Activated CD4-positive, alpha-beta T cell treated with anti-CD3 and anti-CD28 coated beads, Interleukin-2, amount 10 ng/mL, durations not matched to agents 7 days and 5 days (primary cell): ENCODE measurements around the gene CPVL. TPM values are rescaled to one million over a fixed set of nuclear protein-coding genes. Genes with fewer than 3 reads are reported as not detected.
A peak's percentile ranks its signal among the peaks of the same experiment; 100 is the strongest.

Experiments used
- CTCF ChIA-PET: fragments of 350-600 bp; sonication (Branson Sonifier 250); formaldehyde crosslinking; loops from one replicate; lab custom pipeline; 2021; ENCODE audit warnings: antibody characterized with exemption; lab: Charles Lee
- POLR2A ChIA-PET: fragments of 350-600 bp; sonication (Branson Sonifier 250); formaldehyde crosslinking; loops from one replicate; lab custom pipeline; 2021; ENCODE audit warnings: antibody characterized with exemption; lab: Charles Lee
- DNase-seq: peaks from one replicate; pipeline ENCODE4 v3.0.0-alpha.2; 2020
- H3K27ac Mint-ChIP-seq: one replicate; pipeline ENCODE4 v1.8.0; 2021; ENCODE audit warnings: mild to moderate bottlenecking, moderate library complexity, mixed read lengths
- H3K27me3 Mint-ChIP-seq: one replicate; pipeline ENCODE4 v1.8.0; 2021; ENCODE audit warnings: mixed read lengths
- H3K36me3 Mint-ChIP-seq: one replicate; pipeline ENCODE4 v1.8.0; 2021; ENCODE audit warnings: low read depth, mixed read lengths
- H3K4me1 Mint-ChIP-seq: one replicate; pipeline ENCODE4 v1.8.0; 2021; ENCODE audit warnings: mixed read lengths
- H3K4me3 Mint-ChIP-seq: one replicate; pipeline ENCODE4 v1.8.0; 2021; ENCODE audit warnings: mild to moderate bottlenecking, moderate library complexity, mixed read lengths
- H3K9me3 Mint-ChIP-seq: one replicate; pipeline ENCODE4 v1.8.0; 2021; ENCODE audit warnings: mixed read lengths
- total RNA-seq, 2 experiments: library from RNA; stranded (reverse); gene quantifications; one replicate each; pipeline ENCODE4 v1.2.3, GENCODE V29; 2021

CPVL gene
- not detected for total RNA-seq

GRCh38 chr7:29146057-29146706, at the start of gene CPVL:
Gene CPVL, minus strand, starts transcription at chr7:29146537. Its CDS starts 25,476 bp downstream, at chr7:29121061.
- no peaks in the 10 kb centered on the region for H3K36me3 Mint-ChIP-seq
- H3K27ac Mint-ChIP-seq, result no peak within 1 kb of the TSS
- no peaks in the 10 kb centered on the region for H3K9me3 Mint-ChIP-seq
- H3K4me1 Mint-ChIP-seq, result peaks cover 3% of the 10 kb centered on the region
- POLR2A ChIA-PET, result no interaction called here
- no peak for DNase-seq
- H3K4me3 Mint-ChIP-seq, result peak within 1 kb of the TSS; percentile 34
- CTCF ChIA-PET, result no interaction called here
- H3K27me3 Mint-ChIP-seq, result peaks cover 50% of the 10 kb centered on the region

GRCh38 chr7:29194594-29195427, 48.5 kb upstream of the CPVL start, which contains the start of gene CHN2:
Gene CHN2, plus strand, starts transcription at chr7:29194775.
- Mint-ChIP-seq H3K9me3 (no peaks in the 10 kb centered on the region), H3K4me3 (peak within 1 kb of the TSS; percentile 78), H3K27me3 (peaks cover 71% of the 10 kb centered on the region), H3K36me3 (no peaks in the 10 kb centered on the region), H3K4me1 (peaks cover 27% of the 10 kb centered on the region), H3K27ac (peak within 1 kb of the TSS; percentile 83)
- ChIA-PET POLR2A (interaction anchor here (0.7 kb wide), 1 partner anchor 54 kb away, joined by 3 read pairs; no protein-coding TSS in a partner anchor), CTCF (no interaction called here)
- DNase-seq, result peak; percentile 62

GRCh38 chr7:29194206-29194593, 47.9 kb upstream of the CPVL start:
- DNase-seq, result no peak
- no peaks in the 10 kb centered on the region for H3K36me3 Mint-ChIP-seq
- peaks cover 67% of the 10 kb centered on the region for H3K27me3 Mint-ChIP-seq
- H3K4me3 Mint-ChIP-seq, result peak overlapping the region; percentile 78
- CTCF ChIA-PET, result no interaction called here
- H3K4me1 Mint-ChIP-seq, result peaks cover 29% of the 10 kb centered on the region
- H3K27ac Mint-ChIP-seq, result no peak overlapping the region
- H3K9me3 Mint-ChIP-seq, result no peaks in the 10 kb centered on the region
- POLR2A ChIA-PET, result no interaction called here

GRCh38 chr7:29193316-29194205, 47.2 kb upstream of the CPVL start:
- Mint-ChIP-seq H3K27me3 (peaks cover 64% of the 10 kb centered on the region), H3K9me3 (no peaks in the 10 kb centered on the region), H3K4me3 (peak overlapping the region; percentile 34), H3K27ac (no peak overlapping the region), H3K36me3 (no peaks in the 10 kb centered on the region), H3K4me1 (peaks cover 29% of the 10 kb centered on the region)
- CTCF ChIA-PET, result interaction anchor here (0.6 kb wide), 1 partner anchor 75 kb away, joined by 3 read pairs; no protein-coding TSS in a partner anchor
- POLR2A ChIA-PET, result no interaction called here
- no peak for DNase-seq

GRCh38 chr7:29192811-29193210, 46.5 kb upstream of the CPVL start:
- Mint-ChIP-seq H3K27ac (no peak overlapping the region), H3K4me1 (peaks cover 29% of the 10 kb centered on the region), H3K4me3 (no peak overlapping the region), H3K36me3 (no peaks in the 10 kb centered on the region), H3K9me3 (no peaks in the 10 kb centered on the region), H3K27me3 (peaks cover 61% of the 10 kb centered on the region)
- no peak for DNase-seq
- POLR2A ChIA-PET, result no interaction called here
- CTCF ChIA-PET, result no interaction called here

GRCh38 chr7:29192323-29192722, 46.0 kb upstream of the CPVL start:
- Mint-ChIP-seq H3K36me3 (no peaks in the 10 kb centered on the region), H3K4me1 (peaks cover 25% of the 10 kb centered on the region), H3K27ac (no peak overlapping the region), H3K27me3 (peaks cover 56% of the 10 kb centered on the region), H3K4me3 (no peak overlapping the region), H3K9me3 (no peaks in the 10 kb centered on the region)
- CTCF ChIA-PET, result no interaction called here
- DNase-seq, result no peak
- POLR2A ChIA-PET, result no interaction called here

- H3K9me3 Mint-ChIP-seq, result no peaks in the 10 kb centered on the region
- H3K4me3 Mint-ChIP-seq, result no peak overlapping the region
- H3K27me3 Mint-ChIP-seq, result peaks cover 37% of the 10 kb centered on the region
- no peak overlapping the region for H3K27ac Mint-ChIP-seq
- POLR2A ChIA-PET, result no interaction called here
- CTCF ChIA-PET, result interaction anchor here (1.5 to 3.0 kb wide), 3 partner anchors 9 to 219 kb away, joined by 4 to 10 read pairs (median 5); no protein-coding TSS in a partner anchor
- H3K4me1 Mint-ChIP-seq, result peaks cover 7% of the 10 kb centered on the region
- H3K36me3 Mint-ChIP-seq, result no peaks in the 10 kb centered on the region
- DNase-seq, result no peak
These were observed 44.2 kb upstream of the CPVL start for GRCh38 chr7:29190349-29191045.

- POLR2A ChIA-PET, result no interaction called here
- Mint-ChIP-seq H3K4me3 (no peak overlapping the region), H3K27me3 (peaks cover 35% of the 10 kb centered on the region), H3K9me3 (no peaks in the 10 kb centered on the region), H3K4me1 (peaks cover 2% of the 10 kb centered on the region), H3K27ac (no peak overlapping the region), H3K36me3 (no peaks in the 10 kb centered on the region)
- peak; percentile 55 for DNase-seq
- CTCF ChIA-PET, result interaction anchor here (0.8 to 3.0 kb wide), 5 partner anchors 8 to 268 kb away, joined by 3 to 10 read pairs (median 4); no protein-coding TSS in a partner anchor
These were observed 43.4 kb upstream of the CPVL start for GRCh38 chr7:29189743-29190201.

- no peak for DNase-seq
- Mint-ChIP-seq H3K4me3 (no peak overlapping the region), H3K36me3 (no peaks in the 10 kb centered on the region), H3K4me1 (peaks cover 2% of the 10 kb centered on the region), H3K27me3 (peaks cover 16% of the 10 kb centered on the region), H3K9me3 (no peaks in the 10 kb centered on the region), H3K27ac (no peak overlapping the region)
- ChIA-PET CTCF (no interaction called here), POLR2A (no interaction called here)
These were observed 39.3 kb upstream of the CPVL start for GRCh38 chr7:29185613-29186012.

GRCh38 chr7:29184599-29184998, 38.3 kb upstream of the CPVL start:
- no peak for DNase-seq
- Mint-ChIP-seq H3K27me3 (peaks cover 14% of the 10 kb centered on the region), H3K27ac (no peak overlapping the region), H3K36me3 (no peaks in the 10 kb centered on the region), H3K4me1 (peaks cover under 1% of the 10 kb centered on the region), H3K4me3 (no peak overlapping the region), H3K9me3 (no peaks in the 10 kb centered on the region)
- POLR2A ChIA-PET, result no interaction called here
- CTCF ChIA-PET, result no interaction called here

GRCh38 chr7:29179115-29179514, 32.8 kb upstream of the CPVL start:
- H3K4me3 Mint-ChIP-seq, result no peak overlapping the region
- ChIA-PET POLR2A (no interaction called here), CTCF (no interaction called here)
- H3K27ac Mint-ChIP-seq, result no peak overlapping the region
- H3K27me3 Mint-ChIP-seq, result peaks cover 19% of the 10 kb centered on the region
- no peaks in the 10 kb centered on the region for H3K36me3 Mint-ChIP-seq
- H3K9me3 Mint-ChIP-seq, result no peaks in the 10 kb centered on the region
- peaks cover 10% of the 10 kb centered on the region for H3K4me1 Mint-ChIP-seq
- DNase-seq, result no peak
